Liver (tissue), 9 donors: ENCODE measurements around the gene CACNA2D1. TPM values are rescaled to one million over a fixed set of nuclear protein-coding genes. Genes with fewer than 3 reads are reported as not detected.

Experiments used
- DNase-seq: peaks from one replicate; pipeline ENCODE4 v3.0.0-alpha.2; 2017; ENCODE audit warnings: low spot score
- H3K27ac ChIP-seq, 2 donors: one replicate each; pipeline ENCODE4 v1.7.0; 2013; ENCODE audit warnings: inconsistent platforms in 2 of 2, low read length in 2 of 2, control low read depth in 1 of 2, low read depth in 1 of 2, mild to moderate bottlenecking in 1 of 2
- H3K27me3 ChIP-seq, 4 donors: one replicate each; pipeline versions ENCODE4 v1.6.1 to v1.7.0; 2013; ENCODE audit warnings: low read length in 3 of 4, inconsistent platforms in 1 of 4, mild to moderate bottlenecking in 1 of 4, moderate library complexity in 1 of 4; ENCODE audit not compliant: control insufficient read depth in 4 of 4, insufficient read depth in 4 of 4
- H3K36me3 ChIP-seq, 4 donors: one replicate each; pipeline versions ENCODE4 v1.6.1 to v1.7.0; 2013; ENCODE audit warnings: low read length in 3 of 4, mild to moderate bottlenecking in 3 of 4, low read depth in 1 of 4, moderate library complexity in 1 of 4; ENCODE audit not compliant: control insufficient read depth in 4 of 4, insufficient read depth in 3 of 4
- H3K4me1 ChIP-seq, 4 donors: one replicate each; pipeline versions ENCODE4 v1.6.1 to v1.7.0; 2013; ENCODE audit warnings: low read length in 3 of 4, mild to moderate bottlenecking in 3 of 4, moderate library complexity in 1 of 4; ENCODE audit not compliant: control insufficient read depth in 4 of 4, insufficient read depth in 4 of 4
- H3K4me3 ChIP-seq, 3 donors: one replicate each; pipeline versions ENCODE4 v1.6.1 to v1.7.0; 2013; ENCODE audit warnings: low read length in 3 of 3, control low read depth in 1 of 3, low read depth in 1 of 3, mild to moderate bottlenecking in 1 of 3
- H3K9ac ChIP-seq, 2 donors: one replicate each; pipeline ENCODE4 v1.7.0; 2013; ENCODE audit warnings: low read length in 2 of 2, mild to moderate bottlenecking in 2 of 2, moderate library complexity in 2 of 2, control low read depth in 1 of 2, low read depth in 1 of 2
- H3K9me3 ChIP-seq, 4 donors: one replicate each; pipeline versions ENCODE4 v1.6.1 to v1.7.0; 2013; ENCODE audit warnings: low read length in 3 of 4; ENCODE audit not compliant: control insufficient read depth in 4 of 4
- ATF3 ChIP-seq: IDR thresholded peaks from 2 replicates; pipeline ENCODE4 v1.6.1; 2016; ENCODE audit warnings: antibody characterized with exemption
- CTCF ChIP-seq: fragments of 150-350 bp; IDR thresholded peaks from 2 replicates; pipeline ENCODE4 v1.5.1; 2017; ENCODE audit warnings: improper control_type of control experiment, low read depth, low read length; ENCODE audit not compliant: missing input control
- EGR1 ChIP-seq, 2 donors: IDR thresholded peaks; 2 replicates each; pipeline ENCODE4 v1.6.1; 2016 to 2018; ENCODE audit warnings: antibody characterized with exemption in 2 of 2, low read depth in 2 of 2
- FOXA1 ChIP-seq: IDR thresholded peaks from 2 replicates; pipeline ENCODE4 v1.6.1; 2016; ENCODE audit warnings: antibody characterized with exemption
- FOXA2 ChIP-seq: IDR thresholded peaks from 2 replicates; pipeline ENCODE4 v1.6.1; 2016; ENCODE audit warnings: antibody characterized with exemption
- GABPA ChIP-seq, 2 donors: IDR thresholded peaks in 1 of 2; conservative IDR thresholded peaks in 1 of 2; 2 replicates each; pipeline ENCODE4 v1.6.1; 2016; ENCODE audit warnings: antibody characterized with exemption in 2 of 2, mild to moderate bottlenecking in 1 of 2, moderate library complexity in 1 of 2
- HNF4A ChIP-seq, 2 donors: conservative IDR thresholded peaks; 2 replicates each; pipeline ENCODE4 v1.6.1; 2016; ENCODE audit warnings: antibody characterized with exemption in 2 of 2, mild to moderate bottlenecking in 2 of 2
- HNF4G ChIP-seq: IDR thresholded peaks from 2 replicates; pipeline ENCODE4 v1.6.1; 2016; ENCODE audit warnings: antibody characterized with exemption
- JUND ChIP-seq, 2 donors: IDR thresholded peaks; 2 replicates each; pipeline ENCODE4 v1.6.1; 2016; ENCODE audit warnings: antibody characterized with exemption in 2 of 2
- NR2F2 ChIP-seq: IDR thresholded peaks from 2 replicates; pipeline ENCODE4 v1.6.1; 2016; ENCODE audit warnings: antibody characterized with exemption
- RAD21 ChIP-seq, 2 donors: IDR thresholded peaks; 2 replicates each; pipeline ENCODE4 v1.6.1; 2016; ENCODE audit warnings: antibody characterized with exemption in 2 of 2, mild to moderate bottlenecking in 2 of 2
- RXRA ChIP-seq, 2 donors: IDR thresholded peaks; 2 replicates each; pipeline ENCODE4 v1.6.1; 2017 to 2018; ENCODE audit warnings: antibody characterized with exemption in 2 of 2, mild to moderate bottlenecking in 1 of 2
- SP1 ChIP-seq: IDR thresholded peaks from 2 replicates; pipeline ENCODE4 v1.6.1; 2018; ENCODE audit warnings: antibody characterized with exemption, mild to moderate bottlenecking
- TAF1 ChIP-seq: conservative IDR thresholded peaks from 2 replicates; pipeline ENCODE4 v1.6.1; 2016; ENCODE audit warnings: antibody characterized with exemption, mild to moderate bottlenecking
- YY1 ChIP-seq: IDR thresholded peaks from 2 replicates; pipeline ENCODE4 v1.6.1; 2016; ENCODE audit warnings: antibody characterized with exemption, mild to moderate bottlenecking
- WGBS: extraction: QIAGEN DNeasy Blood & Tissue Kit; methylation state at CpG from one replicate; pipeline ENCODE4 v1.1.7; 2013; 5-methylcytosine and 5-hydroxymethylcytosine counted together
- polyA plus RNA-seq, 2 donors: library from polyadenylated mRNA; stranded (reverse) in 1 of 2; unstranded in 1 of 2; fragments of 200-250 nt in 1 of 2; fragments of >200 nt in 1 of 2; fragmentation: Nextera tagmentation in 1 of 2; extraction: Ambion mirVana in 1 of 2; gene quantifications; one replicate each; pipeline versions ENCODE4 v1.2.1 to v1.2.3, GENCODE V29; 2013 to 2015
- total RNA-seq, 2 donors: library from RNA; depleted of rRNA; stranded (reverse); fragments of >200 nt; gene quantifications; one replicate each; pipeline ENCODE4 v1.2.3, GENCODE V29; 2014
- TF ChIP-seq, protein P1 (sequence below): IDR thresholded peaks from 2 replicates; pipeline ENCODE4 v1.6.1; 2016; ENCODE audit warnings: antibody characterized with exemption
- TF ChIP-seq, protein P2 (sequence below): IDR thresholded peaks from 2 replicates; pipeline ENCODE4 v1.6.1; 2016; ENCODE audit warnings: antibody characterized with exemption, mild to moderate bottlenecking
- TF ChIP-seq, protein P3 (sequence below): IDR thresholded peaks from 2 replicates; pipeline ENCODE4 v1.6.1; 2016; ENCODE audit warnings: antibody characterized with exemption
- donor health status: healthy.
- donor health status: healthy.
- donor health status: healthy.
- donor health status: healthy.
- donor health status: healthy.

The CACNA2D1 gene
- total and polyA plus RNA-seq, 4 donors: 0.42 to 2.3 (median 0.94) TPM

- Histone ChIP-seq H3K4me3 (no peak overlapping the region), H3K9me3 (no peaks in the 10 kb centered on the region), H3K27me3 (no peaks in the 10 kb centered on the region), H3K27ac (no peak overlapping the region), H3K9ac (no peak overlapping the region), H3K36me3 (no peaks in the 10 kb centered on the region), H3K4me1 (no peaks in the 10 kb centered on the region)
- 70% methylated on average over 1 of the region's 1 CpG for WGBS
- no peak for TF ChIP-seq ATF3
- TF ChIP-seq, protein P1, sequence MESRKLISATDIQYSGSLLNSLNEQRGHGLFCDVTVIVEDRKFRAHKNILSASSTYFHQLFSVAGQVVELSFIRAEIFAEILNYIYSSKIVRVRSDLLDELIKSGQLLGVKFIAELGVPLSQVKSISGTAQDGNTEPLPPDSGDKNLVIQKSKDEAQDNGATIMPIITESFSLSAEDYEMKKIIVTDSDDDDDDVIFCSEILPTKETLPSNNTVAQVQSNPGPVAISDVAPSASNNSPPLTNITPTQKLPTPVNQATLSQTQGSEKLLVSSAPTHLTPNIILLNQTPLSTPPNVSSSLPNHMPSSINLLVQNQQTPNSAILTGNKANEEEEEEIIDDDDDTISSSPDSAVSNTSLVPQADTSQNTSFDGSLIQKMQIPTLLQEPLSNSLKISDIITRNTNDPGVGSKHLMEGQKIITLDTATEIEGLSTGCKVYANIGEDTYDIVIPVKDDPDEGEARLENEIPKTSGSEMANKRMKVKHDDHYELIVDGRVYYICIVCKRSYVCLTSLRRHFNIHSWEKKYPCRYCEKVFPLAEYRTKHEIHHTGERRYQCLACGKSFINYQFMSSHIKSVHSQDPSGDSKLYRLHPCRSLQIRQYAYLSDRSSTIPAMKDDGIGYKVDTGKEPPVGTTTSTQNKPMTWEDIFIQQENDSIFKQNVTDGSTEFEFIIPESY: no peak
- no peak for TF ChIP-seq SP1
- no peak for TF ChIP-seq TAF1
- no peak for TF ChIP-seq JUND (IDR thresholded peaks at IDR 0.05)
- TF ChIP-seq, protein P2, sequence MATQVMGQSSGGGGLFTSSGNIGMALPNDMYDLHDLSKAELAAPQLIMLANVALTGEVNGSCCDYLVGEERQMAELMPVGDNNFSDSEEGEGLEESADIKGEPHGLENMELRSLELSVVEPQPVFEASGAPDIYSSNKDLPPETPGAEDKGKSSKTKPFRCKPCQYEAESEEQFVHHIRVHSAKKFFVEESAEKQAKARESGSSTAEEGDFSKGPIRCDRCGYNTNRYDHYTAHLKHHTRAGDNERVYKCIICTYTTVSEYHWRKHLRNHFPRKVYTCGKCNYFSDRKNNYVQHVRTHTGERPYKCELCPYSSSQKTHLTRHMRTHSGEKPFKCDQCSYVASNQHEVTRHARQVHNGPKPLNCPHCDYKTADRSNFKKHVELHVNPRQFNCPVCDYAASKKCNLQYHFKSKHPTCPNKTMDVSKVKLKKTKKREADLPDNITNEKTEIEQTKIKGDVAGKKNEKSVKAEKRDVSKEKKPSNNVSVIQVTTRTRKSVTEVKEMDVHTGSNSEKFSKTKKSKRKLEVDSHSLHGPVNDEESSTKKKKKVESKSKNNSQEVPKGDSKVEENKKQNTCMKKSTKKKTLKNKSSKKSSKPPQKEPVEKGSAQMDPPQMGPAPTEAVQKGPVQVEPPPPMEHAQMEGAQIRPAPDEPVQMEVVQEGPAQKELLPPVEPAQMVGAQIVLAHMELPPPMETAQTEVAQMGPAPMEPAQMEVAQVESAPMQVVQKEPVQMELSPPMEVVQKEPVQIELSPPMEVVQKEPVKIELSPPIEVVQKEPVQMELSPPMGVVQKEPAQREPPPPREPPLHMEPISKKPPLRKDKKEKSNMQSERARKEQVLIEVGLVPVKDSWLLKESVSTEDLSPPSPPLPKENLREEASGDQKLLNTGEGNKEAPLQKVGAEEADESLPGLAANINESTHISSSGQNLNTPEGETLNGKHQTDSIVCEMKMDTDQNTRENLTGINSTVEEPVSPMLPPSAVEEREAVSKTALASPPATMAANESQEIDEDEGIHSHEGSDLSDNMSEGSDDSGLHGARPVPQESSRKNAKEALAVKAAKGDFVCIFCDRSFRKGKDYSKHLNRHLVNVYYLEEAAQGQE: no peak
- TF ChIP-seq CTCF: no peak
- no peak for TF ChIP-seq YY1
- no peak for TF ChIP-seq GABPA (IDR thresholded peaks at IDR 0.05 in 1 of 2, conservative IDR thresholded peaks at IDR 0.05 in 1 of 2)
- no peak for TF ChIP-seq EGR1 (IDR thresholded peaks at IDR 0.05; ENCODE audit: low read depth in 2 of 2)
- no peak for TF ChIP-seq FOXA1
- TF ChIP-seq HNF4A (conservative IDR thresholded peaks at IDR 0.05): no peak
- no peak for TF ChIP-seq FOXA2
- no peak for TF ChIP-seq RAD21 (IDR thresholded peaks at IDR 0.05)
- TF ChIP-seq, protein P3, sequence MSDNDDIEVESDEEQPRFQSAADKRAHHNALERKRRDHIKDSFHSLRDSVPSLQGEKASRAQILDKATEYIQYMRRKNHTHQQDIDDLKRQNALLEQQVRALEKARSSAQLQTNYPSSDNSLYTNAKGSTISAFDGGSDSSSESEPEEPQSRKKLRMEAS: no peak
- no peak for TF ChIP-seq HNF4G
- no peak for TF ChIP-seq RXRA (IDR thresholded peaks at IDR 0.05)
- TF ChIP-seq NR2F2: no peak
- no peak for DNase-seq
Observed at GRCh38 chr7:82419200-82419599, 24.4 kb downstream of the CACNA2D1 start.
